Thoracic aorta (tissue), 2 donors: ENCODE results near the gene FBXW4. TPM values are rescaled to one million over a fixed set of nuclear protein-coding genes. Genes with fewer than 3 reads are reported as not detected.

Source experiments
- ATAC-seq: fragments of 150-250 bp; one replicate; pipeline ENCODE4 v1.8.0; 2017; ENCODE audit warnings: low read depth; ENCODE audit not compliant: insufficient number of reproducible peaks, low FRiP score
- DNase-seq: peaks from one replicate; pipeline ENCODE4 v3.0.0-alpha.2; 2020; ENCODE audit warnings: low spot score
- H3K27ac ChIP-seq, 2 donors: fragments of 200-600 bp; sonication (generic); 1 replicate in 1 of 2; 2 replicates in 1 of 2; pipeline ENCODE4 v1.5.1; 2016; ENCODE audit warnings: mild to moderate bottlenecking in 2 of 2, moderate library complexity in 2 of 2
- H3K27me3 ChIP-seq: fragments of 200-600 bp; sonication (generic); replicated peaks from 2 replicates; pipeline ENCODE4 v1.6.0; 2016; ENCODE audit warnings: mild to moderate bottlenecking; ENCODE audit not compliant: insufficient read depth
- H3K36me3 ChIP-seq: fragments of 200-600 bp; sonication (generic); one replicate; pipeline ENCODE4 v1.5.1; 2016
- H3K4me1 ChIP-seq, 2 donors: fragments of 200-600 bp; sonication (generic); 1 replicate in 1 of 2; 2 replicates in 1 of 2; pipeline versions ENCODE4 v1.5.1 to v1.6.0; 2016; ENCODE audit warnings: low read depth in 2 of 2, mild to moderate bottlenecking in 1 of 2; ENCODE audit not compliant: control insufficient read depth in 1 of 2
- H3K4me3 ChIP-seq: fragments of 200-600 bp; sonication (generic); 2 replicates; pipeline ENCODE4 v1.5.1; 2016; ENCODE audit warnings: mild to moderate bottlenecking
- H3K9me3 ChIP-seq: fragments of 200-600 bp; sonication (generic); 2 replicates; pipeline ENCODE4 v1.5.1; 2016
- CTCF ChIP-seq: fragments of 200-600 bp; sonication (generic); IDR thresholded peaks from one replicate; pipeline ENCODE4 v1.5.1; 2019; ENCODE audit warnings: antibody characterized with exemption
- total RNA-seq, 2 donors: library from RNA; depleted of rRNA; stranded (reverse); fragments of >200 nt; gene quantifications; one replicate each; pipeline versions ENCODE4 v1.1.0 to v1.2.3, GENCODE V29; 2016

FBXW4 gene
- total RNA-seq, 2 donors from 2014 or later: 64.3 to 88.5 TPM

GRCh38 chr10:101575580-101576210, 119.3 kb downstream of the FBXW4 start:
- no peak overlapping the region for H3K4me3 ChIP-seq
- H3K4me1 ChIP-seq: peaks cover 0 to 4% of the 10 kb centered on the region in 2 donors
- peaks cover 7% of the 10 kb centered on the region for H3K36me3 ChIP-seq
- ATAC-seq (no peak), DNase-seq (no peak)
- TF ChIP-seq CTCF: no peak
- H3K27me3 ChIP-seq: no peaks in the 10 kb centered on the region
- no peak overlapping the region for H3K27ac ChIP-seq
- H3K9me3 ChIP-seq: peaks cover 7% of the 10 kb centered on the region

GRCh38 chr10:101575091-101575490, 119.9 kb downstream of the FBXW4 start:
- ATAC-seq: no peak
- no peak overlapping the region for H3K27ac ChIP-seq
- H3K4me3 ChIP-seq: no peak overlapping the region
- DNase-seq: no peak
- H3K4me1 ChIP-seq: peaks cover 0 to 10% of the 10 kb centered on the region in 2 donors
- H3K36me3 ChIP-seq: peaks cover 1% of the 10 kb centered on the region
- TF ChIP-seq CTCF: no peak
- no peaks in the 10 kb centered on the region for H3K27me3 ChIP-seq
- H3K9me3 ChIP-seq: peaks cover 7% of the 10 kb centered on the region

- DNase-seq: no peak
These were observed 120.9 kb downstream of the FBXW4 start for GRCh38 chr10:101573885-101574753.

GRCh38 chr10:101572785-101573184, 122.2 kb downstream of the FBXW4 start:
- H3K27ac ChIP-seq: no peak overlapping the region
- TF ChIP-seq CTCF: no peak
- H3K9me3 ChIP-seq: peaks cover 7% of the 10 kb centered on the region
- peaks cover 6 to 18% of the 10 kb centered on the region in 2 donors for H3K4me1 ChIP-seq
- H3K27me3 ChIP-seq: no peaks in the 10 kb centered on the region
- no peaks in the 10 kb centered on the region for H3K36me3 ChIP-seq
- ATAC-seq (no peak), DNase-seq (no peak)
- no peak overlapping the region for H3K4me3 ChIP-seq

More at GRCh38 chr10:101573885-101574753, 120.9 kb downstream of the FBXW4 start:
- Histone ChIP-seq H3K36me3 (no peaks in the 10 kb centered on the region), H3K4me3 (no peak overlapping the region), H3K9me3 (peaks cover 7% of the 10 kb centered on the region), H3K27me3 (no peaks in the 10 kb centered on the region), H3K27ac (no peak overlapping the region), H3K4me1 (peaks cover 6 to 18% of the 10 kb centered on the region in 2 donors)
- no peak for ATAC-seq
- TF ChIP-seq CTCF: no peak

- H3K27ac ChIP-seq: no peak overlapping the region
- H3K27me3 ChIP-seq: no peaks in the 10 kb centered on the region
- ATAC-seq (no peak), DNase-seq (no peak)
- peaks cover 7% of the 10 kb centered on the region for H3K9me3 ChIP-seq
- peaks cover 6 to 18% of the 10 kb centered on the region in 2 donors for H3K4me1 ChIP-seq
- no peak for TF ChIP-seq CTCF
- no peak overlapping the region for H3K4me3 ChIP-seq
- H3K36me3 ChIP-seq: no peaks in the 10 kb centered on the region
These were observed 122.8 kb downstream of the FBXW4 start for GRCh38 chr10:101572126-101572525.
